Tibial artery (tissue), 4 donors: ENCODE results near the gene SAT2.
A peak's percentile ranks its signal among the peaks of the same experiment; 100 is the strongest.

Experiments used
- DNase-seq, 2 donors: peaks; one replicate each; pipeline ENCODE4 v3.0.0-alpha.2; 2019
- H3K27ac ChIP-seq, 2 donors: fragments of 200-600 bp; sonication (generic) in 1 of 2; 1 replicate in 1 of 2; 2 replicates in 1 of 2; pipeline ENCODE4 v1.5.1; 2018 to 2019; ENCODE audit warnings: mild to moderate bottlenecking in 1 of 2
- H3K27me3 ChIP-seq, 2 donors: fragments of 200-600 bp; sonication (generic) in 1 of 2; one replicate each; pipeline versions ENCODE4 v1.5.1 to v1.6.0; 2016 to 2019
- H3K36me3 ChIP-seq, 3 donors: fragments of 200-600 bp; sonication (generic) in 2 of 3; one replicate each; pipeline ENCODE4 v1.5.1; 2016 to 2019; ENCODE audit warnings: mild to moderate bottlenecking in 2 of 3
- H3K4me1 ChIP-seq, 4 donors: fragments of 200-600 bp; sonication (generic) in 2 of 4; 1 replicate in 3 of 4; 2 replicates in 1 of 4; pipeline ENCODE4 v1.5.1; 2016 to 2019
- H3K4me3 ChIP-seq, 2 donors: fragments of 200-600 bp; sonication (generic) in 1 of 2; 1 replicate in 1 of 2; 2 replicates in 1 of 2; pipeline ENCODE4 v1.5.1; 2018 to 2019; ENCODE audit warnings: mild to moderate bottlenecking in 2 of 2
- H3K9me3 ChIP-seq, 3 donors: fragments of 200-600 bp; sonication (generic) in 1 of 3; one replicate each; pipeline ENCODE4 v1.5.1; 2016 to 2019
- CTCF ChIP-seq, 2 experiments: fragments of 200-600 bp in 1 of 2; fragments of 450-650 bp in 1 of 2; IDR thresholded peaks; one replicate each; pipeline ENCODE4 v1.5.1; 2017 to 2019; ENCODE audit warnings: antibody characterized with exemption in 2 of 2, mild to moderate bottlenecking in 1 of 2, moderate library complexity in 1 of 2
- intact Hi-C: fragments of 100-400 bp; cut with DNase I; formaldehyde crosslinking; loops from one replicate; pipeline ENCODE4 v1.15.0; 2023; ENCODE audit warnings: low total_unique reads

The SAT2 gene

GRCh38 chr17:7579001-7579833 is 48.4 kb downstream of the SAT2 start, which contains the start of gene CD68:
Gene CD68 (plus strand): TSS chr17:7579638. CDS start chr17:7579678, 40 bp downstream.
- DNase-seq = peak; percentile 89 to 91
- Histone ChIP-seq H3K27ac (peak within 1 kb of the TSS; percentile 85 to 92), H3K27me3 (no peaks in the 10 kb centered on the region), H3K4me1 (peaks cover 10 to 63% (median 58%) of the 10 kb centered on the region in 4 donors), H3K9me3 (no peaks in the 10 kb centered on the region), H3K36me3 (peaks cover 44 to 54% (median 51%) of the 10 kb centered on the region in 3 donors), H3K4me3 (peak within 1 kb of the TSS; percentile 25 to 44)
- no peak for TF ChIP-seq CTCF (IDR thresholded peaks at IDR 0.05)
- intact Hi-C loops = no loop called here

- peak overlapping the region in 1 of 2 donors; percentile 85 for H3K27ac ChIP-seq
- no peaks in the 10 kb centered on the region for H3K27me3 ChIP-seq
- H3K9me3 ChIP-seq = no peaks in the 10 kb centered on the region
- no peak for TF ChIP-seq CTCF (IDR thresholded peaks at IDR 0.05)
- peaks cover 44 to 65% (median 55%) of the 10 kb centered on the region in 3 donors for H3K36me3 ChIP-seq
- intact Hi-C loops = no loop called here
- no peak overlapping the region for H3K4me3 ChIP-seq
- peaks cover 3 to 58% (median 54%) of the 10 kb centered on the region in 4 donors for H3K4me1 ChIP-seq
- no peak for DNase-seq
Observed at GRCh38 chr17:7577327-7578199, 50.1 kb downstream of the SAT2 start.

GRCh38 chr17:7576432-7576937 is 51.1 kb downstream of the SAT2 start:
- H3K4me3 ChIP-seq = no peak overlapping the region
- no peaks in the 10 kb centered on the region for H3K27me3 ChIP-seq
- no peak for DNase-seq
- peaks cover 0 to 59% (median 47%) of the 10 kb centered on the region in 4 donors for H3K4me1 ChIP-seq
- no peak overlapping the region for H3K27ac ChIP-seq
- intact Hi-C loops = no loop called here
- H3K9me3 ChIP-seq = no peaks in the 10 kb centered on the region
- TF ChIP-seq CTCF (IDR thresholded peaks at IDR 0.05) = no peak
- peaks cover 44 to 65% (median 55%) of the 10 kb centered on the region in 3 donors for H3K36me3 ChIP-seq
